GM13976 (cell line): Measurements from ENCODE around the gene CASQ1.

Experiments
- DNase-seq: peaks from one replicate; pipeline ENCODE4 v3.0.0; 2012; ENCODE audit warnings: low spot score
- in situ Hi-C: fragments of 300-500 bp; cut with MboI; formaldehyde crosslinking; loops from one replicate; pipeline ENCODE4 v1.12.0; 2022; ENCODE audit warnings: low sequenced_read_pairs, mixed read lengths, inconsistent platforms; ENCODE audit not compliant: unreplicated experiment
- TF ChIP-seq, protein P1 (sequence below): IDR thresholded peaks from 2 replicates; pipeline ENCODE4 v1.5.1; 2012; ENCODE audit warnings: borderline replicate concordance, mild to moderate bottlenecking; ENCODE audit not compliant: insufficient read depth; ENCODE audit errors: extremely low read depth, missing control alignments, control extremely low read depth

Gene CASQ1

DNA sequence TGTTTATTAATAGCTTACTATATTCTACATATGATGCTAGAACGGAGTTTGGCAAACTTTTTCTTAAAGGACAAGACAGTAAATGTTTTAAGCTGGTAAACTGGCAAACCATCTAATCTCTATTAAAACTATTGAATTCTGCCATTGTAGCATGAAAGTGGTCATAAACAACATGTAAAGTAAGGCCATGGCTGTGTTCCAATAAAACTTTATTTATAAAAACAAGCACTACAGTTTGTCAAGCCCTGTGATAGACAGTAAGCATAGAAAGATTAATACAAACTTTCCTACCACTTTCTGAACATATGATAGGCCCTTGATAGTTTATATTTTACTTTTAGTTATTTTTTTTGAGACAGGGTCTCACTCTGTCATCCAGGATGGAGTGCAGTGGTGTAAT is 37.2 kb downstream of the CASQ1 start:
- no peak for DNase-seq
- TF ChIP-seq, protein P1, sequence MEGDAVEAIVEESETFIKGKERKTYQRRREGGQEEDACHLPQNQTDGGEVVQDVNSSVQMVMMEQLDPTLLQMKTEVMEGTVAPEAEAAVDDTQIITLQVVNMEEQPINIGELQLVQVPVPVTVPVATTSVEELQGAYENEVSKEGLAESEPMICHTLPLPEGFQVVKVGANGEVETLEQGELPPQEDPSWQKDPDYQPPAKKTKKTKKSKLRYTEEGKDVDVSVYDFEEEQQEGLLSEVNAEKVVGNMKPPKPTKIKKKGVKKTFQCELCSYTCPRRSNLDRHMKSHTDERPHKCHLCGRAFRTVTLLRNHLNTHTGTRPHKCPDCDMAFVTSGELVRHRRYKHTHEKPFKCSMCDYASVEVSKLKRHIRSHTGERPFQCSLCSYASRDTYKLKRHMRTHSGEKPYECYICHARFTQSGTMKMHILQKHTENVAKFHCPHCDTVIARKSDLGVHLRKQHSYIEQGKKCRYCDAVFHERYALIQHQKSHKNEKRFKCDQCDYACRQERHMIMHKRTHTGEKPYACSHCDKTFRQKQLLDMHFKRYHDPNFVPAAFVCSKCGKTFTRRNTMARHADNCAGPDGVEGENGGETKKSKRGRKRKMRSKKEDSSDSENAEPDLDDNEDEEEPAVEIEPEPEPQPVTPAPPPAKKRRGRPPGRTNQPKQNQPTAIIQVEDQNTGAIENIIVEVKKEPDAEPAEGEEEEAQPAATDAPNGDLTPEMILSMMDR: no peak
- in situ Hi-C loops: no loop called here

DNA sequence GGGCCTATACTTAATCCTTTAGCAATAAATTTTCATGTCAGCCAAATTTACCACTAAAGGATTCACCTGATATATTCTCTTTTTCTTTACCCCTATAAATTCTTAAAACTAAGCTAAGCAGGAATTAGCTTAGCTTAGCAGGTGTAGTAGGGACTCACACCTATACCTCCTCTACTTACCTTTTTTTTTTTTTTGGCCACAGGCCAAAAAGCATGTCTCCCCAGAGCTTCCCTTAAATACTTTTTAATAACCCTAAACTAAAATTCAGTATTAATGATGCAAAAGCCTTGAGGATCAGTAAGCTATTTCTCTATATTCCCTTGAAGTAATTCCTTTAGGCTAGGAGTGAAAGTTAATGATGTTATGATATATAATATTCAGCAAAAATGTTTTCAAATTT is 38.1 kb downstream of the CASQ1 start:
- DNase-seq: no peak
- in situ Hi-C loops: no loop called here
- TF ChIP-seq, protein P1: no peak

DNA sequence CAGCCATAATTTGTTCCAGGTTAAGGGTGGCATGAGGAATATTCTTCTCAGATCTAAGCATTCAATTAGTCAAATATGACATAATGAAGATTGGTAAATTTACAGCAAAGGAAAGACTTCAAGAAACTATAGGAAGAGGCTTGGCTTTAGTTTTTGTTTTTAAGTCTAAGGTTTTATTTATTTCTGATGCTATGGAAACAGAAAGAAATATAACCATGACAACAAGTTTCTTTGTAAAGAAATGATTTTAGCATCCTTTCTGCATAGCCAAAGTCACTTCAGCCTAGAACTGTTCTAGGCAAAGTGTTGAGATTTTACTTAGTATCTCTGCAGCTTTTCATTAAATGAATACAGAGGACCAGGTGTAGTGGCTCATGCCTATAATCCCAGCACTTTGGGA is 42.5 kb downstream of the CASQ1 start:
- DNase-seq: no peak
- TF ChIP-seq, protein P1: no peak
- in situ Hi-C loops: no loop called here

DNA sequence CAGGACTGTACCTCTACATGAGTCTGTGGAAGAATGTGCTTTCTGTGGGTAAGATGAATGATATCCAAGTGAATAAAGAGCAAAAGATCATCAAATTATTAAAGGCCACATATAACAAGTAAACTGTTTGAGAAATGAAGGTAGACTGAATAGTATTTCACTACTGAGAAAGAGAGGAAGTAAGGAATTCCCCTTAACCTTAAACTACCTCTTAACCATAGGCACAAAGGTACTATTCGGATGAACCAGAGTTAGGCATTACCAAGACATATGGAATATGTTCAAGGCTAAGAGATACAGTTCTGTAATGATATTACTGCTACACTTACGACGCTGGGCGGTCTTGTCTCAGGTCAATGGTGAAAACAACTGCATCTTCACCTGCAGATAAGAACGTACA is 46.4 kb downstream of the CASQ1 start:
- in situ Hi-C loops: no loop called here
- TF ChIP-seq, protein P1: no peak
- DNase-seq: no peak

DNA sequence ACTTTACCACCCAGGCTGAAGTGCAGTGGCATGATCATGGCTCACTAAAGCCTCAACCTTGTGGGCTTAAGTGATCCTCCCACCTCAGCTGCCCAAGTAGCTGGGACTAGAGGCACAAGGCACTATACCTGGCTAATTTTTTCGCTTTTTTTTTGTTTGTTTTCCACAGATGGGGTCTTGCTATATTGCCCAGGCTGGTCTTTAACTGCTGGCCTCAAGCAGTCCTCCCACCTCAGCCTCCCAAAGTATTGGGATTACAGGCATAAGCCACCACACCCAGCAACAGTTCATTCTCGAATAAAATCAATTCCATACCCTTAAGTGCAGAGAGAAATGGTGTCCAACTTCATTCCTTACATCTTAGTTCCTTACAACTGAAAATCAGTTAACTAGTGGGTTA is 47.2 kb downstream of the CASQ1 start:
- DNase-seq: no peak
- in situ Hi-C loops: no loop called here
- TF ChIP-seq, protein P1: no peak

DNA sequence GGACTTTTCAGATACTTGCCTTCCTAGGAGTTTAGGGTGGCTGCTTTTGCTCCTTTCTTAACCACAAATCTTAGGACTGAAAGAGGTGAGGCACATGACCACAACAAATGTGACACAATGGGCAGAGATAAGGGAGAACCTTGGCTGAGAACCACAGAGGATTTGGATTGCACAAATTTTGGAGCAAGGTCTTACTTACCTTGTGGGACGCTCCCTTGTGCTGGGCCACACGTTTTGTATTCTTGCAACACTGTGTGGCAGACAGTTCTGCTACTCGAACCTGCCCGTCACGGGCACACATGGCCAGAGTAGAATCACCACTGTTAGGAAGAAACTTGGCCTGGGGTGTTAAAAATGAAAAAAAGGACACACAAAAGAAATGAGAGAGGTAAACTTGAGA is 48.0 kb downstream of the CASQ1 start:
- in situ Hi-C loops: no loop called here
- no peak for DNase-seq
- TF ChIP-seq, protein P1: no peak
